ENCODE measurements around the gene NCOA1.

The NCOA1 gene

DNA sequence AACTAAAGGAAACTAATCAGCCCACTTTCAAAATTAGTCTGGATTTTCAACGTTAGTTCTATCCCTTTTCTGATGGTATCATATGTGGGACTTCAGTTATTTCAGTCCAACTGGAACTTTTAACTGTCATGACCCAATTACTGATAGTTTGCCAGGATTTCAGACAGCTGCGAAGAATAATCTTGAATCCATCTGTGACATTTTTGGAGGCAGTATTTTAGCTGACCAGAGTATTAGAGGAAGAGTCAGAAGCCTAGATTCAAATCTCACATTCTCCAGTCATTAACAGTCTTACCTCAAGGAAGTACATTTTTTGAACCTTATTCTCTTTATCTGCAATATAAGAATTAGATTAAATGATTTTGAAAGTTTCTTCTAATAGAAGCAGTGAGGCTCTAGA lies 220.8 kb downstream of the NCOA1 start:
- no peak for DNase-seq

DNA sequence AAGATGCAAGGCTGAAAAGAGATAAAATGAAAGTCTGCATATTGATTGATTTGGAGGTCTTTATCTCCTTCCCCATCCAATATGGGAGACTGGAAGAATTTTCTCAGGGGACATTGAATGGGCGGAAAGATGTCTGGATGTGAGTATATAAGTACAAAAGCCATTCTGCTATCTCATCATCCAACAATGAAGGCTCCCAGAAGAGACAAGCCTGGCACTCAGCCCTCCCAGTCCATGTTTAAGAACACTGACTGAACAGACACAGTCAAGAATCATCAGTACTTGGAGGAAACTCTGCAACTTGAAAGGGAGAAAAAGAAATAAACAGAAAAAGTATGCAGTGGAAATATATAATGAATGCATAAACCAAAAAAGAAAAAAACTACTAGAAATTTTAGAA lies 221.2 kb downstream of the NCOA1 start:
- no peak for DNase-seq

DNA sequence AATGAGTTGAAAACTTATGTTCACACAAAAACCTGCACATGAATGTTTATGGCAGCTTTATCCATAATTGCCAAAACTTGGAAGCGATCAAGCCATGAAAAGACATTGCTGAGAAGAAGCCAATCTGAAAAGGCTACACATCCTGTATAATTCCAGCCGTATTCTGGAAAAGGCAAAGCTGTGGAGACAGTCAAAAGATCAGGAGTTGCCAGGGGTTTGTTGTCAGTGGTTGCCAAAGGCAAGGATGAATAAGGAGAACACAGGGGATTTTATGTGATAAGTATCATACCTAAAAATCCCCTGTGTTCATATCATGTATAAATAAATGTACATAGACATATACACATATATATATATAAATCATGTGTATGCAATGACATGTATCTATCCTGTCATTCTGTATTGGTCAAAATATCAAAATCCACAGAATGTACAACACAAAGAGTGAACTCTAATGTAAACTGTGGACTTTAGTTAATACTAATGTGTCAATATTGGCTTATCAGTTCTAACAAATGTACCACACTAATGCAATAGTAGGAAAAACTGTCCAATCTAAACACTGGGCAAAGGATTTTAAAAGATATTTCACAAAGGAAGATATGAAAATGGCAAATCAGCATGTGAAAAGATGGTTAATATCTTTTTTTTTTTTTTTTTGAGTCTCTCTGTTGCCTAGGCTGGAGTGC lies 226.4 kb downstream of the NCOA1 start:
- no peak for DNase-seq

DNA sequence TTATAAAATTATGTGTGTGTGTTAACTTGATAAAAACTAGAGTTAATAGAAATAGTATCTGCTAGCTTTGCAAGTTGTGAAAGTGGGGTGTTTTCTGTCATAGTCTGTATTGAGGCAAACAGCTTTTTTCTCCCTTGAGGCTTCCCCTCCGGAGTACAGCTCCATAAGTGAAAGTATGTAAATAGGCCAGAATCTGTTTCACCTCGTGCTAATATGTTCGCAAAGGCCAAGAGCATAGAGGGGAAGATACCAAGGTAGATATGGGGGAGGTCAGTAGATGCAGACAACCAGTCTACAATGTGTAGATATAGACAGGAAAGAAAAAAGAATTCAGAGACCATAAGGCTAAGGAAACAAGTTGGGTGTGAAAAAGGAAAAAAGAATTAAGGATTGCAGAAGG lies 229.3 kb downstream of the NCOA1 start:
- no peak for DNase-seq

DNA sequence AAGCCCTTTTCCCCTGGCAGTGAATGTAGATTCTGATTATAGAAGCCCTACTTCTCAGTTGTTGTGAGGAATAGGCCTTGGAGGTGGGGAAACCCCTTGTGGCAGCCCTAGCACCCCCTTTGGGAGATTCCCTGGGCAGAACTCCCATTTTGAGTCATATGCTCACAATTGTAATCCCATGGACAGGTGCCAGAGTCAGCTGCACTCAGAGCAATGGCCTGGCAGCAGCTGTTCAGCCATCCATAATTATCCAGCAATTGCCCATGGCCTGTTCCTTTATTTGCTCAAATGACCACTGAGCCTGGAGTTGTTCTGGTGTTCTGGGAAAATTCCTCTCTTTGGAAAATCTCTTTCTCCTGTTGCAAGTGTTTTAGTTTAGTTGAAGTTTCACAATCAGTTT lies 230.4 kb downstream of the NCOA1 start:
- no peak for DNase-seq

DNA sequence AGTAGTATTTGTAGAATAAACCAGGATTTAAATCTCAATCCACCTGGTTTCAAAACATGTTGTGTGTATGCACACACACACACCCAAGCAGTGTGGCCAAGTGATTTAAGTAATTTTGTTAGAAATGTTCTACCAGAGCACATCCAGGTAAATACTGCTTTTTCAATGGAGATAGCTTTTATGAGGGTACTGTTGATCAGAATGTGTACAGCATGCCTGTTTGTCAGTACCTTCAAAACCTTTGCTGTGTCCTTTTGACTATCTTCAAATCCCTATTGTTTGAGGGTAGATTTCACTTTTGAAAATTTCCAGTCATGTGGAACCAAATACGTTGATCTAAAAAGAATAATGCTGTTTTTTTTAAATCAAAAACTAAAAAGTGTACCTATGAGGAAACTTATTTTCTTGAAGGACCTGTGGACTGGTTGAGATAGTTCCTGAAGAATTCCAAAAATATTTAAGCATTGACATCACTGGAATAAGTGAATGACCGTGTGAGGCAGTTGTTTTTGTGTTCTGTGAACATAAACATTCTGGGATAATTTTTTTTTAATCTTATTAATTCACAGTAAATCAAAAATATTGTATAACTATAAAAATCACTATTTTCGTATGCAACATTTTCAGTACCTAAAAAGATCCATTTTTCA lies 231.2 kb downstream of the NCOA1 start:
- DNase-seq = no peak

DNA sequence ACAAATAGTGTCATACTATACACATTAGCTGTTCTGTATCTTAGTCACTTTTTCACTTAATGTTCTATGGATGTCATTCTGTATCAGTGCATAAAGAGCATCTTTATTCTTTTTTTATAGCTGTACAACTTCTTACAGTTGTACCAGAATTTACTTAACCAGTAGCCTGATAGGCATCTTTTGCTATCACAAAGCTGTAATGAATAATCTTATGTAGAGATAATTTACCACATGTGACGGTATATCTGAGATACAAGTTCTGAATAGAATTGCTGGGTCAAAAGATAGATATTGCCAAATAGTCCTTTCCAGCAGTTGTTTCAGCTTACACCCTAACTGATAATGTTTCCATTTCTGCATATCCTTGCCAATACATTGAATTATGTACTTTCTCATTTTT lies 232.1 kb downstream of the NCOA1 start:
- DNase-seq = no peak

DNA sequence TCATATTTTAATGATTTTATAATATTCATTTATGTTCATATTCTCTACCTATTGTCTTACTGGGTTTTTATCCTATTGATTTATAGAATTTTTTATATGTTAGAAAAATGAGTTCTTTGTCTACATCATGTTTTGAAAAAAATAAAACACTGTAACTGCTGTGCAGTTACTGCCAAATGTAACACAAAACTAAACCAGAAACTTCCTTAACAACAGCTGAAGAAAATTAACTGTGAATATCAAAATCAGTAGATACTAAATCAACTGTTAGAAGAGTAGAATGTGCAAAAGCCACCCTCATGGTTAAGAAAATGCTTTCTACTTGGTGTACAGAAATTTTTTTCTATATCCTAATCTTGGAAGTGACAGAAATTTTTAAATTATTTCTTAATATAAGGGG lies 232.6 kb downstream of the NCOA1 start:
- no peak for DNase-seq

DNA sequence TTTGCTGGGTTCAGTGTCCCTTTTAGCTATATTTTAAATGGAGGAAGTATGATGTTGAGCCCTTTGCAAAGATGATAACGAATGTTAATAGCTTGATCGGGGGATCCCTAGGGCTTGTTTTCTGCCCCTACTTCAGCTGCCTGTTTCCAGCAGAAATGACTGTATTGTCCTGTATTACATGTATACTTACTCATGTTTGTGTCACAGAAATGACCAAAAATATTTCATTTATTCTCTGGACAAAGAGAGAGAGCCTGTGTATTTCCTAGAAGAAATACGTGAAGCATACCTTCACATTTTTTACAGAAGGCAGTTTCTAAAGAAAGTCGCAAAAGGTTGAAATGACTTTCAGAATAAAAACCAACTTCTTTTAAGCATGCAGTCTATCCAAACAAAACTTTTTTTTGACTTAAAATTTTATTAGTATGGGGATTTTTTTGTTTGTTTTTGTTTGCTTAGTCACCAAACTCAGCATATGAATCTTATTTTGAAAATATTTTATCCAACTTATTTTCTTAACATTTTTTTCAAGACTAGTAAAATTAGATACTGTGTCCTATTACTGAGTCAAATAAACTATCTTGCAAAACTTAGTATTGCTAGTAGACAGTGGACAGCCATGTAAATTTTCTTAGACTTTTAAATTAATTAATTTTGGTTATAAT lies 233.2 kb downstream of the NCOA1 start:
- no peak for DNase-seq

DNA sequence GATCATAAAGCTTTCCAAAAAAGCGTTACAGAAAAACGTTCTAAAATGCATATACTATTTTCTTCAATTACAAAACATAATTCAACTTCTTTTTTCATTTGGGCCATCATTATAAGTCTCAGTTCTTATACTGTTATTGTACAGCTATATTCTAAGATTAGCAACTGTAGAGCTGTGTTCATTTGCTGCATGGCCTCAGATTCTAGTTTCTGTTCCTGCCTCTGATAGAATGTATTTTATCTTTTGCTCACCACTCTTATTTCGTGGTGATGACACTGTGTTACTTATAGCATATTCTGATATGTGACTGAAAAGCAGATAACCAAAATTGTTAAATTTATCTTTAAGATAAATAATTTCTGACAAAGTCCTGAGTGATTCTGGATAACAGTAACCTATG lies 234.9 kb downstream of the NCOA1 start:
- no peak for DNase-seq

DNA sequence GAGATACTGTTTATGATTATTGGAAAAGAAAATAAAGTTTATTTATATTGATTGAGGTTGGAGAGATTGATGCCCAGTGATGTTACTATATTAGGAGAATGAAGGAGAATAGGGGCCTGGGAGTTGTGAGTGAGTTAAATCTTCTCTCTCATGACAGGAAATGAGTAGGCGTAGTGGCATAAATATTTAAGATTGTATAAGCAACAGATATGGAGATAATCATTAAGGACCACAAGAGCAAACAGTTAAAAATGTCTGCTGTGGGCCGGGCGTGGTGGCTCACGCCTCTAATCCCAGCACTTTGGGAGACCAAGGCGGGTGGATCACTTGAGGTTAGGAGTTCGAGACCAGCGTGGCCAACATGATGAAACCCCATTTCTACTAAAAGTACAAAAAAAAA lies 239.4 kb downstream of the NCOA1 start:
- no peak for DNase-seq

DNA sequence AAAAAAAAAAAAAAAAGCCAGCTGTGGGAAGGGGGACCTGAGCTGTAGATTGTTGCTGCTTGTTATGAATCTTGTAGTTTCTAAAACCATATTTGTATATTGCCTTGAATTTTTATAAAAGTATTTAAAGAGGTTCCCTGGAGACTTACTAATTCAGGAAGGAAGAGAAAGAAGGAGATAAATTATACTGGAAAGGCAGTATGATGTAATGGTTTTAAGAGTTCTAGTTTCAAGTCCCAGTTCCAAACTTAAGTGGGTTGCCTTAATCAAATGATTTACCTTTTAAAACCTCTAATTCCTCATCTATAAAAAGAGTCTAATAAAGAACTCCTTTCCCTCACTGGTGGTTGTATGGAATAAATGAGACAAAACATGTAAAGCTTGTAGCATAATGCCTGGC lies 240.0 kb downstream of the NCOA1 start:
- no peak for DNase-seq

DNA sequence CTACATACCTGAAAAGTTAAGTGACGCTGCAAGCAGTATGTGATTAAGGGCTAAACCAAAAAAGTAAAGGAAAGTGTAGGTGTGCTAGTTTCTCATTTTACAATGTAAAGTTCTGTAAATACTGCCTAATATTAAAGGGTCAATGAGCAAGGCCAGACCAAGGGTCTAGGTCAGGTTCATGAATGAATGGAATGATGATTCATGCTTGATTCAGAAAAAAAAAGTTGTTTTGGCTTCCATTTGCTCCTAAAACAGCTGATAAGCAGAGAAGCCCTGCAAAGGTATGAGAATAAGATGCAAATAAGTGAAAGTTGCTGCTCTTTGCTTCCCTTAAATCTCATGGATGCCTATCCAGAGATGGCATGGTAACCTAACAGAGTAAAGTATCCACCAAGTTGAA lies 240.9 kb downstream of the NCOA1 start:
- no peak for DNase-seq

DNA sequence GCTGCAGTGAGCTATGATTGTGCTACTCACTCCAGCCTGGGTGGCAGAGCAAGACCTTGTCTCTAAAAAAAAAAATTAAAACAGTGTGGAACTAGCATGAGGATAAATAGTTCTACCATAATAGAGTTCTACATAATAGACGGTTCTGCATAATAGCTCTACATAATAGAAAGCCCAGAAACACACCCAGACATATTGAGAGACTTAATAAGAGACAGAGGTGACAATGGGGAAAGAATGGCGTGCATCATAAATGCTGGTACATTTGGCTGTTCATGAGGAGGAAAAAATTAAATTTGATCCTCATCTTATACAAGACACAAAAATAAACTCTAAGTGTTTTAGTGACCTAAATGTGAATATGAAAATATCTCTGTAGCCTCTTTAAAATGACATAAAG lies 243.7 kb downstream of the NCOA1 start:
- no peak for DNase-seq

DNA sequence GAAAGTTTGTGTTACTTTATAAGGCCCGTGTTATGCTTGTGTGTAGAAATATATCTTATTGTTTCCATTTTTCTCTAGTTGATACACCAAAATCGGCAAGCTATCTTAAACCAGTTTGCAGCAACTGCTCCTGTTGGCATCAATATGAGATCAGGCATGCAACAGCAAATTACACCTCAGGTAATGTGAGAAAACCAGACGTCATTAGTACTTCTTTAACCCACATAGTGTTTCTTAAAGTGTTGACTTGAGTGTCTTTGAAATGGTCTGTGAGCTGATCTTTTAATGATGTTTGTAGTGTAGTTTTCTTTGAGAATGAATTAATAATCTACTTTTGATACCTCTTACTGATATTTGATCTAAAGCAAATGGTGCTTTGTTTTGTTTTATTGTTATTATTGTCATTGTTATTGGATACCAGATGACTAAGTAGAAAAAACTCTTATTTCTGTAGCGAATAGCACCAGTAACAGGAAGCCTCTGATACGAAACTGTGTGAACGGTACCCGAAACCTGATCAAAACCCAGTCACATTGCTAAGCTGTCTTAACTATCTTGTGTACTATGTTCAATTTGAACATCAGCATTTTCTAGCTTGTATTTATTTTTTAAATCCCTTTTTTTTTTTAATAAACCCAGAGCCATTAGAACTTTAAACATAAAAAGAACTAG lies 248.4 kb downstream of the NCOA1 start:
- DNase-seq = no peak

DNA sequence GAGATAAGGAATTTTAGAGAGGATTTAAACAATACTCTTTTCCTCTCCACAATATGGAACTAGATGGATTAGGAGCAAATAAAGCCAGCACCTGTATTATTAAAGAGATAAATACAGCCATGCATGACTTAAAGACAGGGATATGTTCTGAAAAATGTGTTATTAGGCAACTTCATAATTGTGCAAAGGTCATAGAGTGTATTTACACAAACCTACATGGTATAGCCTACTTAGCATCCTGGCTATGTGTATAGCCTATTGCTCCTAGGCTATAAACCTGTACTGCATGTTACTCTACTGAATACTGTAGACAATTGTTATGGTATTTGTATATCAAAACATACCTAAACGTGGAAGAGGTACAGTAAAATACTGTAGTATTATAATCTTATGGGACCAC lies 249.1 kb downstream of the NCOA1 start:
- DNase-seq = no peak

DNA sequence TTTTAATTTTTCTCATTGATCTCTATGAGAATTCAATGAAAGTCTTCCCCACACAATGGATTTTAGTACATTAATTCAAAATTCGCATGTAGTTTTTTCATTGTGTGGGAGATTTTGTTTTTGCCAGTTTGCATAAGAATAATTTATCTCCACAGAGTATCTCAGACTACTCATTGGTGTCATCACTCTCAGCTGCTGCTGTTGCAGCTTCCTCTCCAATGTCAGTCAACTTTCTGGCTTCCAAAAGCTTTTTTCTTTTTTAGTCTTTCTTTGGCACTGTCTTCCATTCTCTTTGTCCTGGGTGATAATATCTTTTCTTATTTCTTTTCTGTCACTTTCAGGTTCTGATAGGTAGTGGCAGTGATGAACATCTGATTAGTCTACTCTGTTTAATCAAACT lies 251.7 kb downstream of the NCOA1 start:
- DNase-seq = no peak

DNA sequence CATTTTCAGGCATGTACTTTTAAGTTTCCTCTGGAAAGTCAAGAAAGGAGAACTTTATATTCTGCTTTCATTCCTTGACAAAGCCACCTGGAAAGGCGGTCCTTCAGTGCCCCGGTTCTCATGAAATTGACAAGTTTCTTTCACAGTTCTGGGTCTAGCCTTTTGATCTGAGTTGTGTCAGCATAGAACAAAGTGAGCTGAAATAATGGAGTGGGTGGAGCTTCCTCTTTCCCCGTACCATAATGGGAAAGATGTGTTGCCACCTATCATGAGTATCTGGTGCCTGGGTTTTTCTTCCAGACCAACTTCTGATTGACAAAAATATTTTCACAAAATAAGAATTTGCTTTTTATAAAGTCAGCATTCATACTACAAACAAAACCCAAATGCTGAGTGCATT lies 252.9 kb downstream of the NCOA1 start:
- no peak for DNase-seq

DNA sequence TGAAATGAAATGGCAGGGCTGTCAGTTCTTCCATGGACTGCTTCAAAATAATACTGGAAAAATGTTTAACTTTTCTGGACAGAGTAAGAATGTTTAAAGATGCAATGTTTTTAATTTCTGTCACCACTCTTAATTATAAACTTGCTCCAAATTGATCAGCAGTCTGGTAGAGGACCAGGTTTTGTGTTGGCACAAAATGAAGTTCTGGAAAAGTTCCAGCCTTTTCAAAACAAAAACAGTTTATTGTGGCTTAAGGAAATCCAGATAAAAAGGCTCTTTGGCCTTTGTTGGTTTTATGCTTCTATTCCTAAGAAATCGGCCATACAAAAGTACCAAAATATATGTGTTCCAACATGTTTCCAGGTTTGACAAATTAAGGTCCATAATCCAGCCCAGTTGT lies 253.3 kb downstream of the NCOA1 start:
- DNase-seq = no peak

DNA sequence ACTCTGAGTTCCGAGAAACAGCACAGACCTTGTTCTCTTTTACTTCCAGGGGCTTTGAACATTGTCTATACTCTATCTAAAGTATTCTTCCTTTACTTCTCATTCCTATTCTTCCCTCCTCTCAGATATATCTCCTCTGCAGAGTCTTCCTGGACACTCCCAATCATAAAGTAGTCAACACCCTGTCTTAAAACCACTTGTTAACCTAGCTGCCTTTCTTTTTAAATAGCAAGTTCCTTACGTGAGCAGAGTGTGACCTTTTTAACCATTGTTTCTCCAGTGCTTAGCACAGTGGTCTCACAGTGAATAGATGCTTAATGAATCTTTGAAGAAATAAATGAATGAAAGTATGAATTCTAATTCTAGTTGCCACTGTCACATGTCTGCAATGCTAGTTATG lies 254.8 kb downstream of the NCOA1 start:
- DNase-seq = no peak

DNA sequence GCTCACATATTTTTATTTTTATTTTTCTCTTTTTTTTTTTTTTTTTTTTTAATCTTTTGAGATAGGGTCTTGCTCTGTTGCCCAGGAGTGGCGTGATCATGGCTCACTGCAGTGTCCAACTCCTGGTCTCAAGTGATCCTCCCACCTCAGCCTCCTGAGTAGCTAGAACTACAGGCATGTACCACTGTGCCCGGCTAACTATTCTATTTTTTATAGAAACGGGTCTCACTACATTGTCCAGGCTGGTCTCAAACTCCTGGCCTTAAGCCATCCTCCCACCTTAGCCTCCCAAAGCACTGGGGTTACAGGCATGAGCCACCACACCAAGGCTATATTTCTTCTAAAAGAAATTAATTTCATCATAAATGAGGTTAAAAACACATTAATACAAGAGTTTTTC lies 256.2 kb downstream of the NCOA1 start:
- no peak for DNase-seq

DNA sequence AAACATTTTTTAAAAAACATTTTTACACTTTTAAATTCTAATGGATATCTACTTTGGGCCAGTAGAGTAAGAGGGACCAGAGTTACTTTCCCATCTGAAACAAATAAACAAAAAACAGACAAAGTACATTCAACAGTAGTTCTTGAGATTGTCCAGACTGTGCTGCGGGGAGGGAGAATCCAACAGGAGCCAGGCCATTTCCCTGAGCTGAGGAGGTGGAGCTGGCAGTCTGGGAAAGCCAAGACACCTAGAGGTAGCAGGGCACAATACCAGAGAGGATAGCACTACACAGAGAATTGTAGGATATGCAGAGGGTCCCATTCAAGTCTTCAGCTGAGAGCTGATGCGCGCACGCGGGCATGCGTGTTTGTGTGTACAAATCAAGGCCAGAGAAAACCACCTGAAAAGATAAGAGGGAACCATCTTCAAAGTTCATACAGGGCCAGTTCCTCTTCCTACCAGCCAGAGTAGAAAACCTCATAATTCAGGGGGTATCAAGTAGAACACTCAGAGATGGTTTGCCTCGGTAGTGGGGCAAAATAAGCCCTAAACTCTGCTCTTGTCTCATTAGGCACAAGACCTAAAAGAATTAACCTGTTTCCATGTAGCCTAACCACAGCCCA lies 258.1 kb downstream of the NCOA1 start:
- no peak for DNase-seq

DNA sequence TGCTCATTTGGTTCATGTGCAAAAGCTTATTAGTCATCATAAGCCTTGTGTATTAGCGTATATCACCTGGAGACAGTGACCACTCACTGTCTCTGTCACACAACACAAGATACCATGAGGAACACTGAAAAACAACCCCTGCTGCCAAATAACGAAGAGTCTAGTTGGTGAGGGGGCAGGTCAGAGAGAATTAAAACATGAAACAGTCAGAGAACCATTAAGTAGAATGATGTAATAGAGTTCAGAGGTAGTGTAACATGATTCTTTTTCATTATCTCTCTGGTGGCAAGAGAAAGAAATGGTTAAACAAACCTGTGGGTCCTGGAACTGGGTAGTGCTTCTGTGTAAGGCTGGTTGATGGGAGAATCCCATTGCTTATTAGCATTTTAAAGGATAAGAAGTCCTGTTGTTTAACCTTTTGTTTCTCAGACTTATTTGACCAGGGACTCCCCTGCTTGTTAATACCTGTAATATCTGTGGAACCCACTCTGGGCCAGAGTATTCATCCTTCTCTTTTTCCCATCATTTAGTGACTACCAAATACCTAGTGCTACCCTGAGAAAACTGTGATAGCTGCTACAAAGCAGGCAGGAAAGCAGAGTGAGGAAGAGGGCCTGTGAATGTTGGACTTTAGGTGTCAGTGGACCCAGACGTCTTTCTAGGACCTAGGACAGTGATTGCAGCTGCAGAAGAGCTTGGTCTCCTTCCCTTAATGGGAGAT lies 264.1 kb downstream of the NCOA1 start:
- DNase-seq = no peak
